Fibroblast of lung (primary cell): ENCODE results near the gene KIAA1328. TPM values are rescaled to one million over a fixed set of nuclear protein-coding genes. Genes with fewer than 3 reads are reported as not detected.

Experiments
- DNase-seq, 2 donors: peaks; one replicate each; pipeline versions ENCODE4 v3.0.0 to v3.0.0-alpha.2; 2010; ENCODE audit warnings: low read depth in 2 of 2
- H2AFZ ChIP-seq: 2 replicates; pipeline ENCODE4 v1.5.1; 2012; ENCODE audit warnings: low read length, control low read depth, inconsistent platforms
- H3K27ac ChIP-seq: 2 replicates; pipeline ENCODE4 v1.5.1; 2011; ENCODE audit warnings: low read length, control low read depth; ENCODE audit not compliant: insufficient read depth
- H3K27me3 ChIP-seq: 2 replicates; pipeline ENCODE4 v1.5.1; 2011; ENCODE audit warnings: mild to moderate bottlenecking, low read length; ENCODE audit not compliant: control insufficient read depth, insufficient read depth
- H3K36me3 ChIP-seq: 2 replicates; pipeline ENCODE4 v1.5.1; 2011; ENCODE audit warnings: low read length; ENCODE audit not compliant: control insufficient read depth, insufficient read depth
- H3K4me1 ChIP-seq: 2 replicates; pipeline ENCODE4 v1.5.1; 2011; ENCODE audit warnings: low read length; ENCODE audit not compliant: control insufficient read depth, insufficient read depth; ENCODE audit errors: extremely low read depth
- H3K4me2 ChIP-seq: 2 replicates; pipeline ENCODE4 v1.5.1; 2011; ENCODE audit warnings: low read length, control low read depth; ENCODE audit not compliant: insufficient read depth; ENCODE audit errors: extremely low read depth
- H3K4me3 ChIP-seq, 4 experiments: fragments of 200-600 bp in 1 of 4; sonication (generic) in 1 of 4; replicated peaks in 1 of 4; 2 replicates each; pipeline ENCODE4 v1.5.1; 2011 to 2016; ENCODE audit warnings: low read length in 4 of 4, low read depth in 3 of 4, mild to moderate bottlenecking in 3 of 4, control low read depth in 2 of 4, inconsistent platforms in 1 of 4, mixed read lengths in 1 of 4; ENCODE audit not compliant: insufficient read depth in 1 of 4; ENCODE audit errors: control extremely low read depth in 1 of 4
- H3K79me2 ChIP-seq: 2 replicates; pipeline ENCODE4 v1.5.1; 2012; ENCODE audit warnings: mild to moderate bottlenecking, low read length, inconsistent platforms; ENCODE audit not compliant: control insufficient read depth, insufficient read depth
- H3K9ac ChIP-seq: 2 replicates; pipeline ENCODE4 v1.5.1; 2011; ENCODE audit warnings: mild to moderate bottlenecking, low read length, control low read depth; ENCODE audit not compliant: insufficient read depth
- H3K9me3 ChIP-seq: 2 replicates; pipeline ENCODE4 v1.5.1; 2012; ENCODE audit warnings: low read depth, low read length; ENCODE audit not compliant: control insufficient read depth, insufficient read depth
- H4K20me1 ChIP-seq: 2 replicates; pipeline ENCODE4 v1.5.1; 2011; ENCODE audit warnings: low read length; ENCODE audit not compliant: control insufficient read depth, insufficient read depth; ENCODE audit errors: extremely low read depth
- EZH2 ChIP-seq: IDR thresholded peaks from 2 replicates; pipeline ENCODE4 v1.5.1; 2012; ENCODE audit warnings: low read length, control low read depth, mild to moderate bottlenecking; ENCODE audit errors: missing control alignments
- polyA plus RNA-seq, 2 donors: library from polyadenylated mRNA; depleted of rRNA in 1 of 2; stranded (reverse) in 1 of 2; unstranded in 1 of 2; fragments of >200 nt; gene quantifications; 2 replicates each; pipeline ENCODE4 v1.2.1, GENCODE V29; 2011 to 2012; ENCODE audit warnings: missing spikeins in 1 of 2
- total RNA-seq: library from RNA; depleted of rRNA; stranded (reverse); fragments of >200 nt; gene quantifications from 2 replicates; pipeline ENCODE4 v1.2.1, GENCODE V29; 2014
- TF ChIP-seq, protein P1 (sequence below), 2 donors: IDR thresholded peaks in 1 of 2; conservative IDR thresholded peaks in 1 of 2; 1 replicate in 1 of 2; 2 replicates in 1 of 2; pipeline ENCODE4 v1.5.1; 2011 to 2012; ENCODE audit warnings: low read length in 2 of 2, control low read depth in 1 of 2, inconsistent platforms in 1 of 2, low read depth in 1 of 2, mild to moderate bottlenecking in 1 of 2

Gene KIAA1328
- total and polyA plus RNA-seq, 2 donors (not counting 1 experiment from before 2014, with no cell fraction given) = 4.3 to 4.5 TPM

DNA sequence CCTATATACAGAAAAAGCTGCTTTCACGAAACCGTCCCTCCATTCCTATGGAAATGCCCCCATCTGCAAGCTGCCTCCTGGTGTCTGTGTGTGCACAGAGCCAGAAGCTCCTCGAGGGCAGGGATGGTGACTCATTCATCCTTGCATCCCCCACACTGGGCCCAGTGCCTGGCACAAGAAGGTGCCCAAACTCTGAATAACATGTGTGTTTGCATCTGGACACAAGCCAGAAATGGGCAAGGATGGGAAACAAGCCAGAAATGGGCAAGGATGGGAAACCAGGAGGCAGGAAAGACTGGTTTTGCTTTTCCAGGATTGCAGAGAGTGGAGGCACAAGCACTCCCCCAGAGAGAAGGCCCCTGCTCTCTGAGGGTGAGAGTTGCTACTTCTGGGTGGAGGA lies 422.8 kb downstream of the KIAA1328 start:
- Histone ChIP-seq H3K9me3 (no peaks in the 10 kb centered on the region), H2AFZ (no peak overlapping the region), H3K27ac (no peak overlapping the region), H4K20me1 (no peaks in the 10 kb centered on the region), H3K9ac (no peak overlapping the region), H3K4me2 (no peak overlapping the region), H3K27me3 (peaks cover 13% of the 10 kb centered on the region), H3K36me3 (no peaks in the 10 kb centered on the region), H3K4me3 (no peak overlapping the region), H3K79me2 (no peaks in the 10 kb centered on the region), H3K4me1 (no peaks in the 10 kb centered on the region)
- no peak for TF ChIP-seq EZH2
- TF ChIP-seq, protein P1, sequence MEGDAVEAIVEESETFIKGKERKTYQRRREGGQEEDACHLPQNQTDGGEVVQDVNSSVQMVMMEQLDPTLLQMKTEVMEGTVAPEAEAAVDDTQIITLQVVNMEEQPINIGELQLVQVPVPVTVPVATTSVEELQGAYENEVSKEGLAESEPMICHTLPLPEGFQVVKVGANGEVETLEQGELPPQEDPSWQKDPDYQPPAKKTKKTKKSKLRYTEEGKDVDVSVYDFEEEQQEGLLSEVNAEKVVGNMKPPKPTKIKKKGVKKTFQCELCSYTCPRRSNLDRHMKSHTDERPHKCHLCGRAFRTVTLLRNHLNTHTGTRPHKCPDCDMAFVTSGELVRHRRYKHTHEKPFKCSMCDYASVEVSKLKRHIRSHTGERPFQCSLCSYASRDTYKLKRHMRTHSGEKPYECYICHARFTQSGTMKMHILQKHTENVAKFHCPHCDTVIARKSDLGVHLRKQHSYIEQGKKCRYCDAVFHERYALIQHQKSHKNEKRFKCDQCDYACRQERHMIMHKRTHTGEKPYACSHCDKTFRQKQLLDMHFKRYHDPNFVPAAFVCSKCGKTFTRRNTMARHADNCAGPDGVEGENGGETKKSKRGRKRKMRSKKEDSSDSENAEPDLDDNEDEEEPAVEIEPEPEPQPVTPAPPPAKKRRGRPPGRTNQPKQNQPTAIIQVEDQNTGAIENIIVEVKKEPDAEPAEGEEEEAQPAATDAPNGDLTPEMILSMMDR (conservative IDR thresholded peaks at IDR 0.05 in 1 of 2, IDR thresholded peaks at IDR 0.05 in 1 of 2; ENCODE audit: low read depth in 1 of 2, low read length in 2 of 2) = no peak
- no peak for DNase-seq

DNA sequence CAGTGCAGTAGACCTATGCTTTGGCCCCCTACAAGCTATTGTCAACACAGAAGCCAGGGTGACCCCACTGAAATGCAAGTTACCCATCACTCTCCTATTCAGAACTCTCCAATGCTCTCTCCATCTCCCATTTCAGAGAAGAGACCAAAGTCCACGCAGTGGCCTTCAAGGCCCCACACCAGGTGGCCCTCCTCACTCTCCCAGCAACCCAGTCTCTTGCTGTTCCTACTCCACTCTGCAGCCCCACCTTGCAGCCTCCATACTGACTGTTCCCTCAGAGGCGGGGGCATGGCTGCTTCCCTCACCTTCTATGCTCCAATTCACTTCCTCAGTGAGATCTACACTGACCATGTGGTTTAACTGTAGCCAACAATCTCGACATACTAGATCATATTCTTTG lies 423.4 kb downstream of the KIAA1328 start:
- TF ChIP-seq EZH2 = no peak
- TF ChIP-seq, protein P1 (conservative IDR thresholded peaks at IDR 0.05 in 1 of 2, IDR thresholded peaks at IDR 0.05 in 1 of 2; ENCODE audit: low read depth in 1 of 2, low read length in 2 of 2) = no peak
- no peaks in the 10 kb centered on the region for H4K20me1 ChIP-seq
- peaks cover 13% of the 10 kb centered on the region for H3K27me3 ChIP-seq
- no peaks in the 10 kb centered on the region for H3K79me2 ChIP-seq
- H3K9me3 ChIP-seq = no peaks in the 10 kb centered on the region
- no peak overlapping the region for H3K27ac ChIP-seq
- H3K36me3 ChIP-seq = no peaks in the 10 kb centered on the region
- H3K9ac ChIP-seq = no peak overlapping the region
- no peak overlapping the region for H2AFZ ChIP-seq
- H3K4me3 ChIP-seq = no peak overlapping the region
- H3K4me1 ChIP-seq = no peaks in the 10 kb centered on the region
- DNase-seq = no peak
- H3K4me2 ChIP-seq = no peak overlapping the region

DNA sequence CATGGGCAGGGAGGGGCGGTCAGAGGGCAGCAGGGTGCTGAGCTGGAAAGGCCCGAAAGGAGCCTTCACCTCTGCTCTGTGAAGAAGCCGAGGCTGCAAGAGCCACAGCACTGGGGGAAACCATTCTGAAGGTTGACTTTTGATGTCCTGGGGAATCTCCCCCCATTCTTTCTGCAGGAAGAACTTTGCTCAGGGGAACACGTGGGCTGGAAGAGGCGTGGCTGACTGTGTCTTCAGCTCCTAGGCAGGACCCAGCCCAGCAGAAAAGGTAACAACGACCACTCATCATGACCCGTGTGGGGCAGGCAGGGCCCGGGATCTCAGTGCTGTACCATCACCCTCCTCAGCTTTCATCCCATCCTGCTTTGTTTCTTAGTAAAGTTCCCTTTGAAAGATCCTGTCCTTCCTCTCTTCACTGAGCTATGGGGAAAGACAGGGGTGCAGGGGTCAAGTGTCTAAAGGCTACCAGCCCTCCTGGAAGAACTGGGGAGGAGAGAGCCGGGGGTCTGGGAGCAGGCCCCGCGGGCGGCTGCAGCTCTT lies 424.0 kb downstream of the KIAA1328 start:
- H3K27ac ChIP-seq = no peak overlapping the region
- no peak overlapping the region for H3K4me3 ChIP-seq
- no peak for DNase-seq
- no peaks in the 10 kb centered on the region for H3K9me3 ChIP-seq
- no peaks in the 10 kb centered on the region for H3K79me2 ChIP-seq
- no peak overlapping the region for H2AFZ ChIP-seq
- H3K27me3 ChIP-seq = peaks cover 13% of the 10 kb centered on the region
- H3K36me3 ChIP-seq = no peaks in the 10 kb centered on the region
- H3K4me1 ChIP-seq = no peaks in the 10 kb centered on the region
- TF ChIP-seq, protein P1 (conservative IDR thresholded peaks at IDR 0.05 in 1 of 2, IDR thresholded peaks at IDR 0.05 in 1 of 2; ENCODE audit: low read depth in 1 of 2, low read length in 2 of 2) = no peak
- TF ChIP-seq EZH2 = no peak
- H4K20me1 ChIP-seq = no peaks in the 10 kb centered on the region
- H3K4me2 ChIP-seq = no peak overlapping the region
- H3K9ac ChIP-seq = no peak overlapping the region
